ENCODE data around the gene ATM. TPM values are rescaled to one million over a fixed set of nuclear protein-coding genes. Genes with fewer than 3 reads are reported as not detected.

ATM gene
- total and polyA plus RNA-seq, 2 donors (not counting 1 experiment from before 2014, with no cell fraction given) = 111 to 446 TPM

DNA sequence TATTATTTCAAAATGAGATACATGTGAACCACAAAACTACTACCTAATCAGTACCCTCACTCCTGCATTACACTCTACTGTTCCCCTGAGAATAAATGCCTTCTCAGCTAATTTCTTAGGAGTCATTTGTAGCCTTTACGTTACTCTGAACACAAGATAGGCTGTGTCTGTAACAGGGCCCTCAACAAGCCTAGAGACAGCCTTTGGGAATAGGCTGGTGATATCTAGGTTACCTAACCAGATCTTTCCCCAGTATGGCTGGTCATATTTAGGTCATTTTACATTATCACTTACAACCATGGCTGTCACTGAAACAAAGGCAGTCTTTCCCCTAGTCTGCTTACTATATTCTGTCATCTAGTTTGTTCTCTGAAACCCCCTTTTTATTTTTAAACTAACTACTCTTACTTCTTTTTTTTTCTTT is 14.2 kb downstream of the ATM start:
- peak; percentile 52 for DNase-seq
- Histone ChIP-seq H3K9ac (ENCODE audit: low read length) (peak overlapping the region; percentile 55), H3K79me2 (ENCODE audit: control insufficient read depth, insufficient read depth, low read length) (peaks cover 50% of the 10 kb centered on the region), H4K20me1 (ENCODE audit: control insufficient read depth, insufficient read depth, low read length, poor library complexity, severe bottlenecking) (peaks cover 8% of the 10 kb centered on the region), H3K27me3 (replicated peaks in 1 of 4; ENCODE audit: control extremely low read depth in 1 of 4, control insufficient read depth in 3 of 4, insufficient read depth in 4 of 4, low read length in 3 of 4) (no peaks in the 10 kb centered on the region), H2AFZ (ENCODE audit: insufficient read depth, low read depth, low read length, poor library complexity, severe bottlenecking) (no peak overlapping the region), H3K36me3 (replicated peaks in 1 of 2; ENCODE audit: control extremely low read depth in 1 of 2, control insufficient read depth in 1 of 2, extremely low read depth in 1 of 2, insufficient read depth in 2 of 2, low read length in 1 of 2) (peaks cover 10 to 46% of the 10 kb centered on the region in 2 experiments), H3K4me1 (ENCODE audit: control insufficient read depth in 2 of 2, insufficient read depth in 2 of 2, low read length in 2 of 2) (peaks cover 27 to 45% of the 10 kb centered on the region in 2 donors), H3K4me2 (replicated peaks; ENCODE audit: low read depth, low read length, poor library complexity, severe bottlenecking) (peak overlapping the region; percentile 78), H3K9me3 (ENCODE audit: control extremely low read depth in 1 of 3, control insufficient read depth in 2 of 3, insufficient read depth in 1 of 3, low read length in 2 of 3) (no peaks in the 10 kb centered on the region), H3K27ac (ENCODE audit: low read length in 2 of 2) (peak overlapping the region; percentile 83 to 90), H3K4me3 (ENCODE audit: control extremely low read depth in 1 of 5, extremely low read depth in 1 of 5, insufficient read depth in 1 of 5, low read depth in 2 of 5, low read length in 4 of 5) (peak overlapping the region in 3 of 5 experiments; percentile 11 to 57 (median 33))
- Mint-ChIP-seq H3K27me3 (no peaks in the 10 kb centered on the region), H3K27ac (peak overlapping the region; percentile 86), H3K4me1 (peaks cover 43% of the 10 kb centered on the region), H3K4me3 (peak overlapping the region; percentile 72), H3K9me3 (ENCODE audit: insufficient read depth) (no peaks in the 10 kb centered on the region)
- ChIA-PET CTCF (interaction anchor here (0.6 to 3.9 kb wide), 6 partner anchors 8 to 30 kb away, joined by 4 to 46 read pairs (median 6); partner anchors contain the start of genes ATM and NPAT), POLR2A (interaction anchor here (0.6 to 3.9 kb wide), 4 partner anchors 9 to 16 kb away, joined by 3 to 46 read pairs (median 6); partner anchors contain the start of genes ATM and NPAT)
- TF ChIP-seq CTCF (IDR thresholded peaks at IDR 0.05) (no peak), EZH2 (IDR thresholded peaks at IDR 0.05; ENCODE audit: borderline replicate concordance, insufficient read depth, low read depth, low read length, poor library complexity, severe bottlenecking) (no peak)
- intact Hi-C loops (cut with micrococcal nuclease) = loop anchor here (5.0 kb wide), 3 partner anchors 75 to 425 kb away; partner anchors contain the start of gene ACAT1
- ATAC-seq (ENCODE audit: low read depth) = peak; percentile 26
- WGBS (ENCODE audit: insufficient coverage) = no CpG with 5 or more reads among the region's 1 CpG

DNA sequence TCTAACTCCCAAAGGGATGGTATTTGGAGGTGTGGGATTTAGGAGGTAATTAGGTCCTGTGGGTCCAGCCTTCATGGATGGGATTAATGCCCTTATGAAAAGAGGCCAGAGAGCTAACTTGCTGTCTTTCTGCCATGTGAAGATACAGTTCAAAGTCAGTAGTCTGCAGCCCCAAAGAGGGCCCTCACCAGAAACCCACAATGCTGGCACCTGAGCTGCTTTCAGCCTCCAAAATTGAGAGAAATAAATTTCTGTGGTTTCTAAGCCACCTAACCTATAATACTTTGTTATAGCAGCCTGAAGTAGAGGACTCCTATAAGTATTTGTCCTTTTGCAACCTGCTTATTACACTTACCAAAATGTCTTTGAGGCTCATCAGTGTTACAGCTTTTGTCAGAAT is 16.2 kb downstream of the ATM start:
- Mint-ChIP-seq H3K4me1 (peaks cover 46% of the 10 kb centered on the region), H3K9me3 (ENCODE audit: insufficient read depth) (no peaks in the 10 kb centered on the region), H3K4me3 (peak overlapping the region; percentile 1), H3K27ac (peak overlapping the region; percentile 50), H3K27me3 (no peaks in the 10 kb centered on the region)
- Histone ChIP-seq H2AFZ (ENCODE audit: insufficient read depth, low read depth, low read length, poor library complexity, severe bottlenecking) (no peak overlapping the region), H4K20me1 (ENCODE audit: control insufficient read depth, insufficient read depth, low read length, poor library complexity, severe bottlenecking) (peaks cover 14% of the 10 kb centered on the region), H3K9ac (ENCODE audit: low read length) (no peak overlapping the region), H3K79me2 (ENCODE audit: control insufficient read depth, insufficient read depth, low read length) (peaks cover 42% of the 10 kb centered on the region), H3K4me3 (ENCODE audit: control extremely low read depth in 1 of 5, extremely low read depth in 1 of 5, insufficient read depth in 1 of 5, low read depth in 2 of 5, low read length in 4 of 5) (no peak overlapping the region), H3K27ac (ENCODE audit: low read length in 2 of 2) (no peak overlapping the region), H3K4me1 (ENCODE audit: control insufficient read depth in 2 of 2, insufficient read depth in 2 of 2, low read length in 2 of 2) (peaks cover 27 to 47% of the 10 kb centered on the region in 2 donors), H3K36me3 (replicated peaks in 1 of 2; ENCODE audit: control extremely low read depth in 1 of 2, control insufficient read depth in 1 of 2, extremely low read depth in 1 of 2, insufficient read depth in 2 of 2, low read length in 1 of 2) (peaks cover 5 to 45% of the 10 kb centered on the region in 2 experiments), H3K9me3 (ENCODE audit: control extremely low read depth in 1 of 3, control insufficient read depth in 2 of 3, insufficient read depth in 1 of 3, low read length in 2 of 3) (no peaks in the 10 kb centered on the region), H3K27me3 (replicated peaks in 1 of 4; ENCODE audit: control extremely low read depth in 1 of 4, control insufficient read depth in 3 of 4, insufficient read depth in 4 of 4, low read length in 3 of 4) (no peaks in the 10 kb centered on the region), H3K4me2 (replicated peaks; ENCODE audit: low read depth, low read length, poor library complexity, severe bottlenecking) (no peak overlapping the region)
- ChIA-PET POLR2A (interaction anchor here (1.3 kb wide), 1 partner anchor 17 kb away, joined by 8 read pairs; the partner anchor contains the start of genes ATM and NPAT), CTCF (interaction anchor here (3.9 kb wide), 1 partner anchor 16 kb away, joined by 46 read pairs; the partner anchor contains the start of genes ATM and NPAT)
- no peak for DNase-seq
- intact Hi-C loops (cut with micrococcal nuclease) = loop anchor here (5.0 kb wide), 3 partner anchors 77 to 423 kb away; partner anchors contain the start of gene ACAT1
- TF ChIP-seq CTCF (IDR thresholded peaks at IDR 0.05) = no peak
- TF ChIP-seq EZH2 (IDR thresholded peaks at IDR 0.05; ENCODE audit: borderline replicate concordance, insufficient read depth, low read depth, low read length, poor library complexity, severe bottlenecking) = no peak
- ATAC-seq (ENCODE audit: low read depth) = no peak
